Gastroesophageal sphincter (tissue), 3 donors: ENCODE measurements around the gene TARDBP.
A peak's percentile ranks its signal among the peaks of the same experiment; 100 is the strongest.

Experiments used
- POLR2AphosphoS5 ChIP-seq: sonication (generic); formaldehyde crosslinking; IDR thresholded peaks from one replicate; pipeline ENCODE4 v1.6.1; 2017; ENCODE audit warnings: antibody characterized with exemption
- TF ChIP-seq, protein P1 (sequence below), 4 experiments: fragments of 200-600 bp in 2 of 4; fragments of 450-650 bp in 2 of 4; sonication (generic) in 1 of 4; IDR thresholded peaks; one replicate each; pipeline ENCODE4 v1.5.1; 2017 to 2019; ENCODE audit warnings: antibody characterized with exemption in 4 of 4, mild to moderate bottlenecking in 2 of 4, moderate library complexity in 2 of 4

DNA sequence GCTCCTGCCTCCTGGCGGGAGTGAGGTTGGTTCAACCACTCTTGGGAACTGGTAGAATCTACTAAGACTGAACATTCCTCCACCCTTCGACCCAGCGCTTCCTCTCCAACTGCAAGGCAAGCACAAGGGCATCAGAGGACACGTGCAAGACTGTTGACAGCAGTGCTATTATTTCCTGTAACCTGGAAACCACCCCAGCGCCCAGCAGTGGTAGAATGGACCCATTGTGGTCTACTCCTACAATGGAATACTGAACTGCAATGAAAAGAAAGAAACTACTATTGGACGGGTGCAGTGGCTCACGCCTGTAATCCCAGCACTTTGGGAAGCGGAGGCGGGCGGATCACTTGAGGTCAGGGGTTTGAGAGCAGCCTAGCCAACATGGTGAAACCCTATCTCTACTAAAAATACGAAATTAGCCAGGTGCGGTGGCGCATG lies 33.0 kb upstream of the TARDBP start:
- peak; percentile 20 for TF ChIP-seq POLR2AphosphoS5
- TF ChIP-seq, protein P1, sequence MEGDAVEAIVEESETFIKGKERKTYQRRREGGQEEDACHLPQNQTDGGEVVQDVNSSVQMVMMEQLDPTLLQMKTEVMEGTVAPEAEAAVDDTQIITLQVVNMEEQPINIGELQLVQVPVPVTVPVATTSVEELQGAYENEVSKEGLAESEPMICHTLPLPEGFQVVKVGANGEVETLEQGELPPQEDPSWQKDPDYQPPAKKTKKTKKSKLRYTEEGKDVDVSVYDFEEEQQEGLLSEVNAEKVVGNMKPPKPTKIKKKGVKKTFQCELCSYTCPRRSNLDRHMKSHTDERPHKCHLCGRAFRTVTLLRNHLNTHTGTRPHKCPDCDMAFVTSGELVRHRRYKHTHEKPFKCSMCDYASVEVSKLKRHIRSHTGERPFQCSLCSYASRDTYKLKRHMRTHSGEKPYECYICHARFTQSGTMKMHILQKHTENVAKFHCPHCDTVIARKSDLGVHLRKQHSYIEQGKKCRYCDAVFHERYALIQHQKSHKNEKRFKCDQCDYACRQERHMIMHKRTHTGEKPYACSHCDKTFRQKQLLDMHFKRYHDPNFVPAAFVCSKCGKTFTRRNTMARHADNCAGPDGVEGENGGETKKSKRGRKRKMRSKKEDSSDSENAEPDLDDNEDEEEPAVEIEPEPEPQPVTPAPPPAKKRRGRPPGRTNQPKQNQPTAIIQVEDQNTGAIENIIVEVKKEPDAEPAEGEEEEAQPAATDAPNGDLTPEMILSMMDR (IDR thresholded peaks at IDR 0.05), result no peak
